Hippocampal formation (tissue), 2 donors: ENCODE data around the gene TMEM63A.
"Not testable (repeated sequence)": the region's sequence is repeated elsewhere in the genome, so short reads cannot be mapped to it uniquely, and the experiment has no call there.

ENCODE experiments used
- DNase-seq, 2 donors: peaks; one replicate each; lab custom pipeline; 2025; lab: John Stamatoyannopoulos, UW

TMEM63A gene

GRCh38 chr1:225908773-225909172 is 26.6 kb upstream of the TMEM63A start:
- DNase-seq = no peak

GRCh38 chr1:225908013-225908640 is 25.9 kb upstream of the TMEM63A start:
- DNase-seq = no peak

- no peak for DNase-seq
Measured at GRCh38 chr1:225907341-225907740, 25.2 kb upstream of the TMEM63A start.

GRCh38 chr1:225906467-225906866 is 24.3 kb upstream of the TMEM63A start:
- no peak for DNase-seq

GRCh38 chr1:225903623-225904022 is 21.4 kb upstream of the TMEM63A start:
- DNase-seq = no peak

- no peak for DNase-seq
Measured at GRCh38 chr1:225899044-225899925, 17.1 kb upstream of the TMEM63A start.

GRCh38 chr1:225897595-225898514 is 15.7 kb upstream of the TMEM63A start:
- no peak for DNase-seq

GRCh38 chr1:225896937-225897549 is 14.9 kb upstream of the TMEM63A start:
- DNase-seq = no peak

- DNase-seq = no peak
Measured at GRCh38 chr1:225896494-225896893, 14.3 kb upstream of the TMEM63A start.

GRCh38 chr1:225892307-225892706 is 10.1 kb upstream of the TMEM63A start:
- no peak for DNase-seq

GRCh38 chr1:225891229-225891972 is 9.2 kb upstream of the TMEM63A start:
- DNase-seq = no peak

GRCh38 chr1:225890346-225891228 is 8.4 kb upstream of the TMEM63A start:
- no peak for DNase-seq

- DNase-seq = no peak
Measured at GRCh38 chr1:225889743-225890142, 7.6 kb upstream of the TMEM63A start.

- no peak for DNase-seq
Measured at GRCh38 chr1:225888898-225889601, 6.9 kb upstream of the TMEM63A start, which contains the start of gene LEFTY1. LEFTY1 (minus strand) TSS chr1:225889146; CDS start chr1:225889066, 80 bp downstream.

GRCh38 chr1:225888289-225888897 is 6.2 kb upstream of the TMEM63A start:
- DNase-seq = no peak

GRCh38 chr1:225887554-225888288 is 5.5 kb upstream of the TMEM63A start:
- not testable (repeated sequence) for DNase-seq

GRCh38 chr1:225887030-225887314 is 4.8 kb upstream of the TMEM63A start:
- DNase-seq = no peak
